RWPE2 (cell line): ENCODE data around the gene GOT1.

Source experiments
- ATAC-seq: fragments of 200-7000 bp; cut with Tn5 transposase; 3 replicates; pipeline ENCODE4 v1.9.1; 2021; ENCODE audit warnings: low read depth
- DNase-seq: peaks from one replicate; pipeline ENCODE4 v3.0.0-alpha.2; 2020; ENCODE audit warnings: low spot score
- H3K27ac ChIP-seq: fragments of 450-650 bp; 2 replicates; pipeline ENCODE4 v1.5.1; 2017; ENCODE audit warnings: mild to moderate bottlenecking; ENCODE audit not compliant: poor library complexity, severe bottlenecking
- H3K27me3 ChIP-seq: fragments of 250-450 bp; sonication (Bioruptor Pico); 2 replicates; pipeline ENCODE4 v1.5.1; 2021; ENCODE audit warnings: mild to moderate bottlenecking, moderate library complexity; ENCODE audit not compliant: insufficient read depth, poor library complexity, severe bottlenecking
- H3K36me3 ChIP-seq: fragments of 250-450 bp; sonication (Bioruptor Pico); 2 replicates; pipeline ENCODE4 v1.5.1; 2020; ENCODE audit warnings: low read depth, mild to moderate bottlenecking, moderate library complexity
- H3K4me1 ChIP-seq: fragments of 250-450 bp; sonication (Bioruptor Pico); 2 replicates; pipeline ENCODE4 v1.5.1; 2021; ENCODE audit warnings: mild to moderate bottlenecking, moderate library complexity; ENCODE audit not compliant: insufficient read depth, poor library complexity, severe bottlenecking
- H3K4me3 ChIP-seq: fragments of 250-450 bp; sonication (Bioruptor Pico); 2 replicates; pipeline ENCODE4 v1.5.1; 2021; ENCODE audit warnings: mild to moderate bottlenecking, moderate library complexity; ENCODE audit not compliant: severe bottlenecking
- H3K9me3 ChIP-seq: fragments of 250-450 bp; sonication (Bioruptor Pico); 2 replicates; pipeline ENCODE4 v1.5.1; 2021; ENCODE audit warnings: mild to moderate bottlenecking, moderate library complexity; ENCODE audit not compliant: severe bottlenecking
- TF ChIP-seq, protein P1 (sequence below): fragments of 450-650 bp; IDR thresholded peaks from one replicate; pipeline ENCODE4 v1.5.1; 2017; ENCODE audit warnings: mild to moderate bottlenecking, moderate library complexity; ENCODE audit not compliant: poor library complexity, severe bottlenecking

The GOT1 gene

DNA sequence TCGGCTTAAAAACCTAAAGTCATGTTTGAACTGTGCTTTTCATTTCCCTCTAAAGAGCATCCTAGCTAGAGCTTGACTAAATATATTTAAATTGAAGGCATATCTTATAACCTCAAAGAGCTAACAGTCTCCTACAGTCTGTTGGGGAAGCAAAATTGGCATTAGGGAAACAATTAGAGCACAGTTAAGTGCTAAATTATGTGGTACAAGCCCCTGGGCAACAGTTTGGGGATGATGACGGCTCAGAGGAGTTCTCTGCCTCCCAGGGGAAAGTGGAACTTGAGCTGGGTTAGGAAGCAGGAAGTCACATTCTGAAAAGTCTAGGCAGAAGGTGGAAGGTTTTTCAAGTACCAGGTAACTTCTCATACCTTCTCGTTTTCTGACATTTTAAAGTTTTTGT, 18.6 kb upstream of the GOT1 start:
- ATAC-seq (no peak), DNase-seq (no peak)
- no peaks in the 10 kb centered on the region for H3K9me3 ChIP-seq
- peaks cover 16% of the 10 kb centered on the region for H3K27me3 ChIP-seq
- no peak overlapping the region for H3K4me3 ChIP-seq
- no peak overlapping the region for H3K27ac ChIP-seq
- H3K4me1 ChIP-seq = no peaks in the 10 kb centered on the region
- TF ChIP-seq, protein P1, sequence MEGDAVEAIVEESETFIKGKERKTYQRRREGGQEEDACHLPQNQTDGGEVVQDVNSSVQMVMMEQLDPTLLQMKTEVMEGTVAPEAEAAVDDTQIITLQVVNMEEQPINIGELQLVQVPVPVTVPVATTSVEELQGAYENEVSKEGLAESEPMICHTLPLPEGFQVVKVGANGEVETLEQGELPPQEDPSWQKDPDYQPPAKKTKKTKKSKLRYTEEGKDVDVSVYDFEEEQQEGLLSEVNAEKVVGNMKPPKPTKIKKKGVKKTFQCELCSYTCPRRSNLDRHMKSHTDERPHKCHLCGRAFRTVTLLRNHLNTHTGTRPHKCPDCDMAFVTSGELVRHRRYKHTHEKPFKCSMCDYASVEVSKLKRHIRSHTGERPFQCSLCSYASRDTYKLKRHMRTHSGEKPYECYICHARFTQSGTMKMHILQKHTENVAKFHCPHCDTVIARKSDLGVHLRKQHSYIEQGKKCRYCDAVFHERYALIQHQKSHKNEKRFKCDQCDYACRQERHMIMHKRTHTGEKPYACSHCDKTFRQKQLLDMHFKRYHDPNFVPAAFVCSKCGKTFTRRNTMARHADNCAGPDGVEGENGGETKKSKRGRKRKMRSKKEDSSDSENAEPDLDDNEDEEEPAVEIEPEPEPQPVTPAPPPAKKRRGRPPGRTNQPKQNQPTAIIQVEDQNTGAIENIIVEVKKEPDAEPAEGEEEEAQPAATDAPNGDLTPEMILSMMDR = no peak
- no peaks in the 10 kb centered on the region for H3K36me3 ChIP-seq

DNA sequence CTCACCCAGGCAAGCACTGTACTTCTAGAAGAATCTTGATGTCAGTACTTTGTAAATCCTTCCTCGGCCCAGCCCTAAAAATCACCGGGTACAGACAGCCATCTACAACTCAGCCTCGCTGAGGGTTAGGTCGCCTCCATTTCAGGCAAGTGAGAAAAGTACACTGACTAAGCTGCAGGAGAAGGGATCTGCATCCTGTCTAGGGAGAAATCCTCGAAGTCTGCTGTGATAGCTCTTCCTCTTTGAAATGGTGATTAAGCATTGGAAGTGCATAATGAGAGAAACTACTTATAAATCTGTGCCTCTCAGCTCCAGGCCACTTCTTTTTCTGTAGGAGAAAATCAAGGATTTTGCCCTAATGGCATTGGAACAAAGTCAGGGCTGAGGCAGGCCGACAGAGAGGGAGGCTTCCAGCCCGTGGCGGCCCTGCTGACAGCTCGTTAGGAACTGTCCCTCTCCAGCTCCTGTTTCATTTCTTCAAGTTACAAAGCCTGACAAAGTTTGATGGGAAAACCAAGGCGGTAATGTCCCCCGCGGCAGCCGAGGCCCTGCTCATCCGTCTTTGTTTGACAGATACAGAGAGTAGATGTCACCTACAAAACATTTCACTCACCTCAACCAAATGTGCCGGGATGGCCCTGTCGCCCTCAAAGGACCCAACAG, 14.1 kb upstream of the GOT1 start:
- H3K9me3 ChIP-seq = no peaks in the 10 kb centered on the region
- H3K27ac ChIP-seq = no peak overlapping the region
- H3K4me1 ChIP-seq = no peaks in the 10 kb centered on the region
- no peak for ATAC-seq
- no peaks in the 10 kb centered on the region for H3K36me3 ChIP-seq
- no peaks in the 10 kb centered on the region for H3K27me3 ChIP-seq
- H3K4me3 ChIP-seq = no peak overlapping the region
- TF ChIP-seq, protein P1 = no peak
- no peak for DNase-seq

DNA sequence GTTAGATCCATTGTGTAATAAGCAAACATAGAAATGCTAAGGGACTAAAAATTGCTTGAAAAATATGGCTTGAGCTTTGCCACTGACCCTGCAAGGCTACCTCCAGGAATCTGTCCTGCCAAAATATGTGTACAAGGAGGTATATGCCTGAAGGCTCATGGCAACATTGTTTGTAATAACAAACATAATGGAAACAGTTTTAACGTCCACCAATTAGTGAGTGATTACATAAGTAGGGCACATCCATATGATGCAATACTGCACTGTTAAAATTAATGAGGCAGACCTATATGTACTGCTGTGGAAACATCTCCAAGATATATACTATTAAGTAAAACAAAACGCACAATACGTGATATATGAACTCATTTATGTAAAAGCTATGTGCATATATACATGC, 13.1 kb upstream of the GOT1 start:
- Histone ChIP-seq H3K27ac (no peak overlapping the region), H3K4me1 (no peaks in the 10 kb centered on the region), H3K9me3 (no peaks in the 10 kb centered on the region), H3K36me3 (peaks cover 2% of the 10 kb centered on the region; the same call in 1 of the 2 replicates), H3K27me3 (no peaks in the 10 kb centered on the region), H3K4me3 (no peak overlapping the region)
- DNase-seq = no peak
- TF ChIP-seq, protein P1 = no peak
- no peak for ATAC-seq

DNA sequence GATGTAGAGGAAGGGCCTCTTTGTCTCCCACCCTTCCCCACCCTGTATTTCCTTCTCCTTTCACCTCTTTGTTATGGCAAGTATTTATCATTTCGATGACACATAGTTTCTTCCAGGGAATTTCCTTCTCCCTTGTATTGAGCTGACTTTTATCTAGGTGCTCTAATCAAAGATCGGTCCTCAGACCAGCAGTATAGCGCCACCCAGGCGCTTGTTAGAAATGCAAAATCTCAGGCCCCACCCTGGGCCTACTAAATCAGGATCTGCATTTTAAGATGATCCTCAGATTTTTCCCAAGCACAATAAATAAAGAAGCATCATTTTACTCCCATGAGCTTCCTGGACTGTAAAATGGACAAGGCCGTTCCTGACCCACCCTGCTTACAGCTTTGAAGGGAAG, 12.0 kb upstream of the GOT1 start:
- H3K4me1 ChIP-seq = no peaks in the 10 kb centered on the region
- H3K4me3 ChIP-seq = no peak overlapping the region
- H3K36me3 ChIP-seq = peaks cover 4% of the 10 kb centered on the region; the same call in 1 of the 2 replicates
- H3K27ac ChIP-seq = no peak overlapping the region
- TF ChIP-seq, protein P1 = no peak
- ATAC-seq = no peak
- H3K27me3 ChIP-seq = no peaks in the 10 kb centered on the region
- no peak for DNase-seq
- no peaks in the 10 kb centered on the region for H3K9me3 ChIP-seq

DNA sequence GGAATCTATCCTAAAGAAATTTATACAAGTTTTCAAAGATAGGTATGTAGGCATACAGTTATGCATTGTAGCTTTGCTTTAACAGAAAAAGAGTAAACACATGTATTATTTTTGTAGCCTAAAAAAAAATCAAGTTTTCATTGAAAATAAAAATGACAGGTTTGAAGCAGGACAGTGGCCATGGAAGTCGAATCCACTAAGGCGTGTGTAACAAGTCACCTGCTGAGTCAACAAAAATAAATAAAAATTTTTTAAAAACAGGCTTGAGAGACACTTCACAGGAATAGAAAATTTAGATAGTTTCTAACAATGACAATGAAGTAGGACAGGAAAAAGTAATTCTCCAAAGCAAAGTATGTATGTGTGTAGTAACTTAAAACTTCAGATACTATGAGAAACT, 8.5 kb upstream of the GOT1 start:
- no peak for DNase-seq
- Histone ChIP-seq H3K27me3 (no peaks in the 10 kb centered on the region), H3K36me3 (peaks cover 9% of the 10 kb centered on the region), H3K4me1 (no peaks in the 10 kb centered on the region), H3K27ac (no peak overlapping the region), H3K4me3 (no peak overlapping the region), H3K9me3 (no peaks in the 10 kb centered on the region)
- no peak for ATAC-seq
- TF ChIP-seq, protein P1 = no peak
